Measurements from ENCODE around the gene SPTBN2. TPM values are rescaled to one million over a fixed set of nuclear protein-coding genes. Genes with fewer than 3 reads are reported as not detected.
A peak's percentile ranks its signal among the peaks of the same experiment; 100 is the strongest.

Gene SPTBN2
- total and polyA plus RNA-seq, 4 experiments from 2014 or later, result not detected

- ChIA-PET POLR2A (ENCODE audit: partially characterized antibody) (no interaction called here), CTCF (ENCODE audit: partially characterized antibody) (interaction anchor here (1.2 to 1.8 kb wide), 2 partner anchors 12 to 149 kb away, joined by 3 to 5 read pairs; partner anchors contain the start of gene RBM4B)
- no peak overlapping the region for H3K27ac ChIP-seq (ENCODE audit: low read depth, low read length)
- DNase-seq, result no peak
- H3K36me3 ChIP-seq (ENCODE audit: insufficient read depth, low read length), result no peaks in the 10 kb centered on the region
- Mint-ChIP-seq H3K36me3 (no peaks in the 10 kb centered on the region), H3K9me3 (no peaks in the 10 kb centered on the region), H3K4me1 (no peaks in the 10 kb centered on the region), H3K27ac (peak overlapping the region in 1 of 7 donors; percentile 41), H3K4me3 (no peak overlapping the region), H3K27me3 (peaks cover 2% of the 10 kb centered on the region in 2 donors)
- H3K27me3 ChIP-seq (ENCODE audit: insufficient read depth, low read length), result no peaks in the 10 kb centered on the region
- H3K4me1 ChIP-seq (ENCODE audit: insufficient read depth, low read length), result no peaks in the 10 kb centered on the region
- intact Hi-C loops (cut with micrococcal nuclease), result no loop called here
- no peak overlapping the region for H3K4me3 ChIP-seq (ENCODE audit: low read length in 2 of 2)
- no peaks in the 10 kb centered on the region for H3K9me3 ChIP-seq (ENCODE audit: control insufficient read depth in 1 of 2, low read length in 2 of 2)
These were observed 40.2 kb downstream of the SPTBN2 start for GRCh38 chr11:66688561-66689534.

DNA sequence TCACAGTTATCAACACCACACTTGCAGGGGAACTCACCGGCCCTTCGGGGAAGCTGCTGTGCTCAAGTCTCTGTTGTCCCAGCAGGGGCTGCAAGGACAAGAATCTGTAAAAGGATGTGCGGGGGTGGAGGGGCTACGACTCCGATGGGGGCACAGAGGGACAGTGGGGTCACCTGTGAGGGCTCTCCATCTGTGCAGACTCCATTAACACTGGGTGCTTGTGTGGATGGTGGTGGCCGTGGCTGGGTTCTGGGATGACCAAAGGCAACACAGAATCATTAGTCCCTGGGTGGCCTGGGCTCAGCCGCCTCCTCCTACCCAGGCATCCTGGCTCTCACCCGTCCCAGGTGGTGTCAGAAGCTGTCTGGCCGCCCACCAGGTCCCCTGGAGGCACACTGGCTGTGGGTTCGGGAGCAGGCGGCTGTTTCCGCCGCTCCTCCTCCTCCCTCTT lies 41.2 kb downstream of the SPTBN2 start:
- no peaks in the 10 kb centered on the region for H3K27me3 ChIP-seq (ENCODE audit: insufficient read depth, low read length)
- no peak overlapping the region for H3K27ac ChIP-seq (ENCODE audit: low read depth, low read length)
- H3K4me3 Mint-ChIP-seq, result no peak overlapping the region
- CTCF ChIA-PET (ENCODE audit: partially characterized antibody), result interaction anchor here (1.8 kb wide), 1 partner anchor 11 kb away, joined by 5 read pairs; the partner anchor contains the start of gene RBM4B
- no peaks in the 10 kb centered on the region for H3K4me1 ChIP-seq (ENCODE audit: insufficient read depth, low read length)
- H3K9me3 ChIP-seq (ENCODE audit: control insufficient read depth in 1 of 2, low read length in 2 of 2), result no peaks in the 10 kb centered on the region
- peaks cover 0 to 2% of the 10 kb centered on the region in 2 donors for H3K27me3 Mint-ChIP-seq
- H3K4me3 ChIP-seq (ENCODE audit: low read length in 2 of 2), result no peak overlapping the region
- POLR2A ChIA-PET (ENCODE audit: partially characterized antibody), result no interaction called here
- H3K9me3 Mint-ChIP-seq, result no peaks in the 10 kb centered on the region
- intact Hi-C loops (cut with micrococcal nuclease), result no loop called here
- no peaks in the 10 kb centered on the region for H3K36me3 Mint-ChIP-seq
- H3K36me3 ChIP-seq (ENCODE audit: insufficient read depth, low read length), result no peaks in the 10 kb centered on the region
- DNase-seq, result no peak
- no peak overlapping the region for H3K27ac Mint-ChIP-seq
- no peaks in the 10 kb centered on the region for H3K4me1 Mint-ChIP-seq

- no peak overlapping the region for H3K27ac Mint-ChIP-seq
- no peaks in the 10 kb centered on the region for H3K4me1 Mint-ChIP-seq
- Histone ChIP-seq H3K27ac (ENCODE audit: low read depth, low read length) (no peak overlapping the region), H3K9me3 (ENCODE audit: control insufficient read depth in 1 of 2, low read length in 2 of 2) (no peaks in the 10 kb centered on the region), H3K36me3 (ENCODE audit: insufficient read depth, low read length) (no peaks in the 10 kb centered on the region), H3K4me3 (ENCODE audit: low read length in 2 of 2) (no peak overlapping the region), H3K27me3 (ENCODE audit: insufficient read depth, low read length) (no peaks in the 10 kb centered on the region), H3K4me1 (ENCODE audit: insufficient read depth, low read length) (no peaks in the 10 kb centered on the region)
- ChIA-PET CTCF (ENCODE audit: partially characterized antibody) (interaction anchor here (1.7 to 1.8 kb wide), 2 partner anchors 10 to 108 kb away, joined by 5 read pairs; partner anchors contain the start of gene RBM4B), POLR2A (ENCODE audit: partially characterized antibody) (no interaction called here)
- no peak for DNase-seq
- no peak overlapping the region for H3K4me3 Mint-ChIP-seq
- intact Hi-C loops (cut with micrococcal nuclease), result no loop called here
- no peaks in the 10 kb centered on the region for H3K36me3 Mint-ChIP-seq
- H3K9me3 Mint-ChIP-seq, result no peaks in the 10 kb centered on the region
- peaks cover 0 to 2% of the 10 kb centered on the region in 2 donors for H3K27me3 Mint-ChIP-seq
These were observed 41.9 kb downstream of the SPTBN2 start for GRCh38 chr11:66686801-66687750.

DNA sequence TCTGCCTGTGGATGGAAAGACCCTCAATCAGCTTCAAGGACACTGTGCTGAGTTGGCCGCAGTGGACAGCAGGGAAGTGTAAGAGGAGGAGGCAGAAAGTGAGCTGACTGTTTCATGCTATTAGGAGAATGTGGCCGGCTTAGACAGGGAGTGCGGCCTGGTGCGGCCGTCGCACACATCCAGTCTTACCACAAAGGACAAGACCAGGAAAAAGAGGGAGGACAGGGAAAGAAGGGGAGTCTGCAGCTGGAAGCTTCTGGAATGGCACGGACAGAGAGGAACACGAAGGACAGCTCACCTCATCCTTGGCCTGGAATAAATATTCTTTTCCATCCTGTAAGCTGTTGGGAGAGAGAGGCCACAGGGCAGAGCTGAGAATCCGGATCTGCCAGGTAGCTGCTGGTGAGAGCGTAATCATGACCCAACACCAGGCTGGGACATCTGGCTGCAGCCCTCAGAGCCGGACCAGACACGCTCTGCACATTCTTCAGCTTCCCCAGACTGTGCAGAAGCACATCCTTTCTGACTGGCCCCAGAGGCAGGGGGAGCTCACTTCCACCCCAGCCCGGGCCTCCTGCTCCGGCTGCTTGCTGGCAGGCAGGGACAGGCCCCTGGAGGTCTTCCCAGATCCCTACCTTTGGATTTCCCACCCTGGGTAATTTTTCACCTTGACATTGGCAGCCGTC lies 42.8 kb downstream of the SPTBN2 start:
- Histone ChIP-seq H3K27me3 (ENCODE audit: insufficient read depth, low read length) (no peaks in the 10 kb centered on the region), H3K4me3 (ENCODE audit: low read length in 2 of 2) (no peak overlapping the region), H3K9me3 (ENCODE audit: control insufficient read depth in 1 of 2, low read length in 2 of 2) (no peaks in the 10 kb centered on the region), H3K4me1 (ENCODE audit: insufficient read depth, low read length) (no peaks in the 10 kb centered on the region), H3K27ac (ENCODE audit: low read depth, low read length) (no peak overlapping the region), H3K36me3 (ENCODE audit: insufficient read depth, low read length) (no peaks in the 10 kb centered on the region)
- intact Hi-C loops (cut with micrococcal nuclease), result no loop called here
- POLR2A ChIA-PET (ENCODE audit: partially characterized antibody), result no interaction called here
- no peak overlapping the region for H3K27ac Mint-ChIP-seq
- CTCF ChIA-PET (ENCODE audit: partially characterized antibody), result interaction anchor here (1.0 to 1.7 kb wide), 2 partner anchors 9 to 107 kb away, joined by 4 to 5 read pairs; partner anchors contain the start of gene RBM4B
- no peaks in the 10 kb centered on the region for H3K4me1 Mint-ChIP-seq
- H3K4me3 Mint-ChIP-seq, result no peak overlapping the region
- H3K27me3 Mint-ChIP-seq, result peaks cover 0 to 2% of the 10 kb centered on the region in 2 donors
- no peaks in the 10 kb centered on the region for H3K36me3 Mint-ChIP-seq
- DNase-seq, result no peak
- H3K9me3 Mint-ChIP-seq, result no peaks in the 10 kb centered on the region

DNA sequence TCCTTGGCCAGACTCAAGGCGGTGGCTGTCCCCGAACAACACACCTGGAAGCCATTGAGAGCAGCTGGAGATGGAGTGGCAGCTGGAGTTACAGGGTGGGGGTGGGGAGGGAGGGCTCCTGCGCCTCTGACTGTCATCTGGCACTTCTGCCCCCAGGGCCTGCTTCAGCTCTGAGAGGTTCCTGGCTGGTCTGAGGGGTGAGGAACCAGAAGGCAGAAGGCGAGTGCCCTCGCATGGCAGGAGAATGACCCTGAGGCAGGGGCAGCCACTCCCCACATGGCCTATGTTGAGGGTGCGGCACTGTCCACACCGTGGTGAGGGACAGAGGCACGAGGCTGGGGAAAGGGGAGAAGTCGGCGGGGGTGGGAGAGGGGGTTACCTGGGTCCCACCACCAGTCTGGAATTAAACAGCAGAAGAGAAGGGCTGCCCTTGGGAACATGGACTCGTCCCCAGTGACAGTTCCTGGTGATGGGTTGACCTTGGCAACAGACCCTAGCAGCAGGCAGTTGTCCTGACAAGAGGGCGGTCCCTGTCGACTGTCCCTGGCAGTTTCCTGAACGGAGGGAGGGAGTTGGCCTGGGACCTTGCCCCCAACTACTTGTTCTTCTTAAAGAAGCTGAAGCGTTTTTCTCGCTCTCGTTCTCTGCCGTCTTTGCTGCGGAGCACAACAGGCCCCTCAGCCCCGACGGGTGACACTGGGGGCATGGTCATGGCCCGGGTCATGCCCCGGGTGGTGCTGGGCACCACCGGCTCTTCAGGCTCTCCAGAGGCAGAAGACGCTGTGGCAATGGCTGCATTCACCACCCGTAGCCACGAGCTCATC lies 43.5 kb downstream of the SPTBN2 start:
- no peak overlapping the region for H3K4me3 Mint-ChIP-seq
- H3K27me3 Mint-ChIP-seq, result peaks cover 0 to 2% of the 10 kb centered on the region in 2 donors
- Histone ChIP-seq H3K4me1 (ENCODE audit: insufficient read depth, low read length) (no peaks in the 10 kb centered on the region), H3K27ac (ENCODE audit: low read depth, low read length) (no peak overlapping the region), H3K9me3 (ENCODE audit: control insufficient read depth in 1 of 2, low read length in 2 of 2) (no peaks in the 10 kb centered on the region), H3K27me3 (ENCODE audit: insufficient read depth, low read length) (no peaks in the 10 kb centered on the region), H3K36me3 (ENCODE audit: insufficient read depth, low read length) (no peaks in the 10 kb centered on the region), H3K4me3 (ENCODE audit: low read length in 2 of 2) (no peak overlapping the region)
- POLR2A ChIA-PET (ENCODE audit: partially characterized antibody), result no interaction called here
- CTCF ChIA-PET (ENCODE audit: partially characterized antibody), result interaction anchor here (1.0 to 1.7 kb wide), 2 partner anchors 8 to 106 kb away, joined by 4 to 5 read pairs; partner anchors contain the start of gene RBM4B
- H3K27ac Mint-ChIP-seq, result no peak overlapping the region
- DNase-seq, result no peak
- no peaks in the 10 kb centered on the region for H3K36me3 Mint-ChIP-seq
- H3K9me3 Mint-ChIP-seq, result no peaks in the 10 kb centered on the region
- no peaks in the 10 kb centered on the region for H3K4me1 Mint-ChIP-seq
- intact Hi-C loops (cut with micrococcal nuclease), result no loop called here

GRCh38 chr11:66684635-66685034 lies 44.4 kb downstream of the SPTBN2 start:
- Mint-ChIP-seq H3K36me3 (no peaks in the 10 kb centered on the region), H3K27ac (peak overlapping the region in 1 of 7 donors; percentile 23), H3K4me1 (no peaks in the 10 kb centered on the region), H3K4me3 (no peak overlapping the region), H3K27me3 (peaks cover 0 to 2% of the 10 kb centered on the region in 2 donors), H3K9me3 (no peaks in the 10 kb centered on the region)
- no peak for DNase-seq
- ChIA-PET CTCF (ENCODE audit: partially characterized antibody) (no interaction called here), POLR2A (ENCODE audit: partially characterized antibody) (no interaction called here)
- H3K9me3 ChIP-seq (ENCODE audit: control insufficient read depth in 1 of 2, low read length in 2 of 2), result no peaks in the 10 kb centered on the region
- H3K27ac ChIP-seq (ENCODE audit: low read depth, low read length), result no peak overlapping the region
- H3K4me1 ChIP-seq (ENCODE audit: insufficient read depth, low read length), result no peaks in the 10 kb centered on the region
- no peaks in the 10 kb centered on the region for H3K36me3 ChIP-seq (ENCODE audit: insufficient read depth, low read length)
- H3K27me3 ChIP-seq (ENCODE audit: insufficient read depth, low read length), result no peaks in the 10 kb centered on the region
- intact Hi-C loops (cut with micrococcal nuclease), result no loop called here
- H3K4me3 ChIP-seq (ENCODE audit: low read length in 2 of 2), result no peak overlapping the region

All from CD4-positive, alpha-beta memory T cell (primary cell).